ENCODE measurements around the gene ATCAY. TPM values are rescaled to one million over a fixed set of nuclear protein-coding genes. Genes with fewer than 3 reads are reported as not detected.
"Not testable (repeated sequence)": the region's sequence is repeated elsewhere in the genome, so short reads cannot be mapped to it uniquely, and the experiment has no call there.

The ATCAY gene
- total RNA-seq, 2 donors from 2014 or later: 3.9 to 8.3 TPM

DNA sequence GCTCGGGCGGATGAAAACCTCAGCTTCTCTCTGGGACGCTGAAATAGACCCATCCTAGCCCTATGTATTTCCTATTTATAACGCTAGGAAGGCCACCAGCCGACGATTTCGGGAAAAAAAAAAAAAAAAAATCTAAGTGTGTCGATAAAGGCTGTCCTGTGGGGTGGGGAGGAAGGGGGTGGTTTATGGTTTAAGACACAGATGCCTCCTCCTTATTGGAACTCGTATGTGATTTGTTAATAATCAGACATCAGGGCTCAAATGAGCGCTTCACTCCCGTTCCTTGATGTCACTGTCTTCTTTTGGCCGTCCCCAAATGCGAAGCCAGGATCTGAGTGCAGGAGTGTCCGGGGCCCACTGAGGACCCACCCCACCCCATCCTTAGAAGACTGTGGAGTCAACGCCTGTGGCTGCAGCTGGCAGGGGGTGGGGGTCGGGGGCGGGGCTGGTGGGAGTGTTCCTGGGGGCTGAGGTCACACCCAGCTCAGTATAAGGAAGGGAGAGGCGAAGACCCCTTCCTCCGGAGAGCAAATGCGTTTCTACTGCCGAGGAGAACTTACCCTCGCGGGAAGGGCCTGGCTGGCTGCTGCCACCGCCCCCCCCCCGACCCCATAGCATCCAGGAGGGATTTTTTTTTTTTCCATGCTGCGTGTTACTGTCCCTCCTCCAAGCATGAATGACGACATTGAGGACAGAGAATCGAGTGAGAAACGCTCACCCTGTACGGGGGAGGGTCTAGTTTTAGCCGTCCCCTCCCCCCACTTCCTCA is 971 bp downstream of the ATCAY start:
- no peak overlapping the region for H3K27ac ChIP-seq
- intact Hi-C loops (cut with DNase I): no loop called here
- 5% methylated on average over 31 of the region's 31 CpGs for WGBS
- H3K4me3 ChIP-seq: no peak overlapping the region
- H3K4me1 ChIP-seq (replicated peaks): no peaks in the 10 kb centered on the region
- no peaks in the 10 kb centered on the region for H3K36me3 ChIP-seq
- no peak for DNase-seq (ENCODE audit: low spot score)
- no peak for TF ChIP-seq POLR2AphosphoS5 (IDR thresholded peaks at IDR 0.05)
- TF ChIP-seq, protein P1, sequence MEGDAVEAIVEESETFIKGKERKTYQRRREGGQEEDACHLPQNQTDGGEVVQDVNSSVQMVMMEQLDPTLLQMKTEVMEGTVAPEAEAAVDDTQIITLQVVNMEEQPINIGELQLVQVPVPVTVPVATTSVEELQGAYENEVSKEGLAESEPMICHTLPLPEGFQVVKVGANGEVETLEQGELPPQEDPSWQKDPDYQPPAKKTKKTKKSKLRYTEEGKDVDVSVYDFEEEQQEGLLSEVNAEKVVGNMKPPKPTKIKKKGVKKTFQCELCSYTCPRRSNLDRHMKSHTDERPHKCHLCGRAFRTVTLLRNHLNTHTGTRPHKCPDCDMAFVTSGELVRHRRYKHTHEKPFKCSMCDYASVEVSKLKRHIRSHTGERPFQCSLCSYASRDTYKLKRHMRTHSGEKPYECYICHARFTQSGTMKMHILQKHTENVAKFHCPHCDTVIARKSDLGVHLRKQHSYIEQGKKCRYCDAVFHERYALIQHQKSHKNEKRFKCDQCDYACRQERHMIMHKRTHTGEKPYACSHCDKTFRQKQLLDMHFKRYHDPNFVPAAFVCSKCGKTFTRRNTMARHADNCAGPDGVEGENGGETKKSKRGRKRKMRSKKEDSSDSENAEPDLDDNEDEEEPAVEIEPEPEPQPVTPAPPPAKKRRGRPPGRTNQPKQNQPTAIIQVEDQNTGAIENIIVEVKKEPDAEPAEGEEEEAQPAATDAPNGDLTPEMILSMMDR (IDR thresholded peaks at IDR 0.05): no peak
- TF ChIP-seq POLR2A (IDR thresholded peaks at IDR 0.05): no peak
- H3K9me3 ChIP-seq: no peaks in the 10 kb centered on the region
- peaks cover 17% of the 10 kb centered on the region for H3K27me3 ChIP-seq (replicated peaks; ENCODE audit: insufficient read depth)

DNA sequence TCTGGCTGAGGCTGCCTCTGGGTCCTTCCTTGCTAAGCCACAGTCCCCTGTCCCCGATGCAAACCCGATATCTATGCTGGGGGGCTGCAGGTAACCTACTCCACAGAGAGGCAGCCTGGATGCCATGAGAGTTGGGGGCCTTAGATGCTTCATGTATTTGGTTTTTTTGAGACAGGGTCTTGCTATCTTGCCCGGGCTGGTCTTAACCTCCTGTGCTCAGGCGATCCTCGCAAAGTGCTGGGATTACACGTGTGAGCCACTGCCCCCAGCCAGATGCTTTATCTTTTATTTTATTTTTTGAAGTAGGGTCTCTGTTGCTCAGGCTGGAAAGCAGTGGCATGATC is 1.5 kb downstream of the ATCAY start:
- DNase-seq (ENCODE audit: low spot score): no peak
- WGBS: 18% methylated on average over 6 of the region's 6 CpGs
- peaks cover 17% of the 10 kb centered on the region for H3K27me3 ChIP-seq (replicated peaks; ENCODE audit: insufficient read depth)
- H3K9me3 ChIP-seq: no peaks in the 10 kb centered on the region
- H3K36me3 ChIP-seq: no peaks in the 10 kb centered on the region
- intact Hi-C loops (cut with DNase I): no loop called here
- no peak overlapping the region for H3K27ac ChIP-seq
- TF ChIP-seq POLR2AphosphoS5 (IDR thresholded peaks at IDR 0.05) (no peak), POLR2A (IDR thresholded peaks at IDR 0.05) (no peak)
- TF ChIP-seq, protein P1 (IDR thresholded peaks at IDR 0.05): no peak
- H3K4me1 ChIP-seq (replicated peaks): no peaks in the 10 kb centered on the region
- H3K4me3 ChIP-seq: no peak overlapping the region

DNA sequence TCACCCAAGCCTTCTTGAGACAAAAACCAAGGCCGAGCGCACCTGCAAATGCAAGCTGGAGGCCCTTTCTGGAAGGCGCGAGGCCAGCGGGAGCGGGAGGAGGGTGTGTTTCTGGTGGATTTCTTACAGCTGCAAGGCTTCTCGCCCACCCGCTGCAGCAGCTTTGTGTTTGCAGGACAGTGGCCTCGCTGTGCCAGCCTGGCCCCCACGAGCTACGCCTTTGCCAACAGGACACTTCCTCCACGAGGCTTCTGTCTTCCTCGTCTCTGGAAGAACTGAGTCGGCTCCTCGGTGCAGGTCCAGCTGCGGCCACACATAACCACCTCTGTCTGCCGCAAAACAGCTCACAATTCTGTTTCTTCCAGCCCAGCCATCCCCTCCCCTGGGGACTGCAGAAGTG is 10.1 kb downstream of the ATCAY start:
- no peak for DNase-seq (ENCODE audit: low spot score)
- H3K27me3 ChIP-seq (replicated peaks; ENCODE audit: insufficient read depth): no peaks in the 10 kb centered on the region
- TF ChIP-seq, protein P1 (IDR thresholded peaks at IDR 0.05): no peak
- TF ChIP-seq POLR2AphosphoS5 (IDR thresholded peaks at IDR 0.05) (no peak), POLR2A (IDR thresholded peaks at IDR 0.05) (no peak)
- H3K27ac ChIP-seq: no peak overlapping the region
- no peaks in the 10 kb centered on the region for H3K36me3 ChIP-seq
- H3K9me3 ChIP-seq: no peaks in the 10 kb centered on the region
- 69% methylated on average over 17 of the region's 17 CpGs for WGBS
- no peak overlapping the region for H3K4me3 ChIP-seq
- no peaks in the 10 kb centered on the region for H3K4me1 ChIP-seq (replicated peaks)
- intact Hi-C loops (cut with DNase I): no loop called here

DNA sequence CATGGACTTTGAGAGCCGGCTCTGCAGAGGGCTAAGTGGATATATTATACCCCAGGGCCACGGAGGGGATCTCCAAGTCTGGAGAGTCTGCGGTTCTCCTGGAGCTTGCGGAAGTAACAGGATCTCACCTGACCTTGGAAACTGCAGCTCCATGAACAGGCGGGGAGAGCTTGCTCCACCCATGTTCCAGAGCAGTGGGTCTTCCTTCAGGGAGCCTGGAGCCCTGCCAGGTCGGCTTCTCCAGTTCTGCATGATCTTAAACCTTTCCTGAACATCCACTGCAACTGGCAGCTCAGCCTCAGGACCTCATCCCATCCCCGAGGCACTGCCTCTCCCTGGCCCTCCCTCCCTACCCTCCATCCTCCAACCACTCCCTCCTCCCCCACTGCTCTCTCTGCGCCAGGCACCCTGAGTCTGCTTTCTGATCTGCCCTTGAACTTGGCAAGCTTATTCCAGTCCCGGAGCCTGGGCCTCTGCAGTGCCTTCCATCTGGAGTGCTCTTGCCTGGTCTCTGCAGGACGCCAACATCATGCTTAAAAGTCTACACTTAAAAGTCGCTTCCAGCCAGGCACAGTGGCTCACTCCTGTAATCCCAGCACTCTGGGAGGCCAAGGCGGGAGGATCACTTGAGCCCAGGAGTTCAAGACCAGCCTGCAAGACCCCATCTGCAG is 13.2 kb downstream of the ATCAY start:
- DNase-seq (ENCODE audit: low spot score): no peak
- H3K27ac ChIP-seq: no peak overlapping the region
- H3K27me3 ChIP-seq (replicated peaks; ENCODE audit: insufficient read depth): no peaks in the 10 kb centered on the region
- WGBS: 66% methylated on average over 12 of the region's 12 CpGs
- intact Hi-C loops (cut with DNase I): no loop called here
- H3K4me1 ChIP-seq (replicated peaks): no peaks in the 10 kb centered on the region
- TF ChIP-seq POLR2A (IDR thresholded peaks at IDR 0.05): no peak
- TF ChIP-seq, protein P1 (IDR thresholded peaks at IDR 0.05): no peak
- TF ChIP-seq POLR2AphosphoS5 (IDR thresholded peaks at IDR 0.05): no peak
- no peak overlapping the region for H3K4me3 ChIP-seq
- no peaks in the 10 kb centered on the region for H3K36me3 ChIP-seq
- no peaks in the 10 kb centered on the region for H3K9me3 ChIP-seq

DNA sequence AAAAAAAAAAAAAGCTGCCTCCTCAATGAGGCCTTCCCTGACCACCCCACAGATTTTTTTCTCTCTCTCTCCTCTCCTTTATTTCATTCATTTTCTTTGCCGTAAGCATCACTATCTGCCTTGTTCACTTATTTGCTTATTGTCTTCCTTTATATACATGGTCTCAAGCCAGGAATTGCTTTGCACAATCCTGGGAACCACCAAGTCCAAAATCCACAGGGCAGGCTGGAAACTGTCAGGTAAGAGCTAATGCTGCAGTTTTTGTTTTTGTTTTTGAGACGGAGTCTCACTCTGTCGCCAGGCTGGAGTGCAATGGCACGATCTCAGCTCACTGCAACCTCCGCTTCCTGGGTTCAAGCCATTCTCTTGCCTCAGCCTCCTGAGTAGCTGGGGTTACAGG is 14.5 kb downstream of the ATCAY start:
- H3K27me3 ChIP-seq (replicated peaks; ENCODE audit: insufficient read depth); DNase-seq (ENCODE audit: low spot score); H3K36me3 ChIP-seq; H3K4me1 ChIP-seq (replicated peaks); H3K9me3 ChIP-seq; H3K27ac ChIP-seq; intact Hi-C loops (cut with DNase I); H3K4me3 ChIP-seq: not testable (repeated sequence)
- 83% methylated on average over 5 of the region's 5 CpGs for WGBS
